Measurements from ENCODE around the gene CNPY3. TPM values are rescaled to one million over a fixed set of nuclear protein-coding genes. Genes with fewer than 3 reads are reported as not detected.

The CNPY3 gene
- total RNA-seq: 58.5 and 60.9 TPM in 2 replicates

GRCh38 chr6:42928986-42929820 lies at the start of gene CNPY3:
Gene CNPY3, plus strand, starts transcription at chr6:42929480. Its CDS starts 91 bp downstream, at chr6:42929571.

DNA sequence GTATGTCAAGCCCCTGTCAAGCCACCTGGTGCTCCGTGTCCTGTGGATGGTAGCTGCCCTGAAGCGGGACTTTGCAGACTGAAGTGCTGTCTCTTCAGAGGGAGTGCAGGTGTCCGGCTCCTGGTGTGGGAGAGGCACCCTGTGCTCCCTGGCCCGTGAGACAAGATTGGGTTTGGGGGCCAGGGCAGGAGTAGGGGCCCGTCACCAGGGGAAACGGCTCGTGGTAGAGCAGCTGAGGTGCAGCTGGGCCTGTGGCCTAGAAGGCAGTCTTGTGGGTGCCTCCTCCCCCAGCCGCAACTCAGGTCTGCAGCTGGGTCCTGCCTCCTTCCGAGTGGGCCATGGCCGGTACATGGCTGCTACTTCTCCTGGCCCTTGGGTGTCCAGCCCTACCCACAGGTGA lies 13.5 kb upstream of the CNPY3 start, which contains the start of gene PTCRA:
Gene PTCRA, plus strand, starts transcription at position 322 of the 400 bp plus-strand sequence. Its CDS starts 17 bp downstream, at position 339.

DNA sequence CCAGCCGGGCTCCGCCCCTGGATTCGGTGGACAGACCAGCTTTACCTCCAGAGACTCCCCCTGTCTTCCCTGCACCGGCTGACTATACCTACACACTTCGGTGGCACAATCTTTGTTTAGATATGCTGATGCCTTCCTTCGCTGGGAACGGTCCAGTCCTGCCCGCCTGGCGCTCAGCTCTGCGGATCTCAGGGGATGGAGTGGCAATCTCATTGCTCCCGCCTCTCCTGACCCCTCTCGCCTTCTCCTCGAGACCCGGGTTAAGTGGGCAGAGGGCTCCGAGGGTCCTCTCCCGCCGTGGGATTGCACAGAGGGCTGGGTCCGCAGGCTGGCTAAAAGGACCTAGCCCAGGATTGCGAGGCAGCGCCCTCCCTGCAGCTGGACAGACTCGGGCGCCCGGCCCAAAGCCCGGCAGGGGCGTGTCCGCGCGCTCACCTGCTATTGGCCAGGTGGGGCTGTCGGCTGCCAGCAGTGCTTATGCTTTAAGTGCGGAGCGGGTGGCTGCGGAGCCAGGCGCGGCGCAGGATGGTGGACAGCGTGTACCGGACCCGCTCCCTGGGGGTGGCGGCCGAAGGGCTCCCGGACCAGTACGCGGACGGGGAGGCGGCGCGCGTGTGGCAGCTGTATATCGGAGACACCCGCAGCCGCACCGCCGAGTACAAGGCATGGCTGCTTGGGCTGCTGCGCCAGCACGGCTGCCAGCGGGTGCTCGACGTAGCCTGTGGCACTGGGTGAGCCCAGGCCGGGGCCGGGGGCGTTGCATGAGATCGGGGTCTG lies 31.2 kb downstream of the CNPY3 start, which contains the start of gene GNMT:
Gene GNMT, plus strand, starts transcription at position 512 of the 777 bp plus-strand sequence. Its CDS starts 14 bp downstream, at position 526.

GRCh38 chr6:42978839-42979522 lies 49.7 kb downstream of the CNPY3 start, which contains the start of gene PEX6:
Gene PEX6, minus strand, starts transcription at chr6:42979181. Its CDS starts 31 bp downstream, at chr6:42979150.

DNA sequence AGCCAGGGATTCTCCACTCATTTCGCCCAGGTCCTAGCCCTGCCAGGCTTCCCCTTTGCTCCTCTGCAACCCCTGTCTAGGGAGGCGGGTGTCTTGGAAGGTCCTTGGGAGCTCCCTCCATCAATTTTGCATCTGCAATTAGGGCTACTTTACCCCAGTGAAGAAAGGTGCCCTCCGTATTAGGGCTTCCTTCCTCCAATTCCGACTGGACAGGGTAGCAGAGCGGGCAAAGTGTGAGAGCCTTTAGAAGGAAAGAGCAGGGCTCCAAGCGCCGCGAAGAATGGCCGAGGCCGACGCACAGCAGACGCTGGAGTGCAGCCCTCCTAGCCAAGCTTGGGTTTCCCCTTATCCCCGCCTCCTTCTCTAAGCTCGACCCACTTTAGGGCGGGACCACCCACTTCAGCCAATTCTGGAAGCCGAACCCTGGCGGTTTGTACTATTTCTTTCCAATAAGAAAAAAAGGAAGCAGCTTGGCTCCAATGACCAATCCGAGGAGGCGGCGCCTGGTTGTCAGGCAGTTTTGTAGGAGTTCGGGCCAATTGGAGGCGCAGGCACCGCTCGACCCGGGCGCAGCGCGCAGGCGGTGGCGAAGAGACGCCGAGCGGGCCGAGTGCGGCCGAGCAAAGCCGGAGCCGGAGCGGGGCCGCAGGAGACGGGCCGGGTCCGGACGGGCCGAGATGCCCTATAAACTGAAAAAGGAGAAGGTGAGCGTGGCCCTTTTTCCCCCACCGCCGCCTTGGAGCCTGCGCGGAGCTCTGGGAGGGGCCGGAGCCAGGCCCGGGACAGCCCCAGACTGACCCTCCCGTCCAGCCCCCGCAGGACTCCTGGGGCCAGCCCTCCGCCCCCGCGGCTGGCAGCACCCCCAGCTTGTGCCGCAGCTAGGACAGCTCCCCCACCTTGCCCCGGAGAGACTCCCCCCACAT lies 55.0 kb downstream of the CNPY3 start, which contains the start of gene PPP2R5D:
Gene PPP2R5D, plus strand, starts transcription at position 570 of the 923 bp plus-strand sequence. Its CDS starts 108 bp downstream, at position 678.

Other genes starting within 250 kb of the CNPY3 start
- 4.2 and 4.9 TPM in 2 replicates for gene PRPH2, start 206.9 kb upstream of the CNPY3 start, total RNA-seq
- gene TBCC, start 183.4 kb upstream of the CNPY3 start, total RNA-seq: 22.9 and 29.1 TPM in 2 replicates
- 3.9 and 5.1 TPM in 2 replicates for gene BICRAL, start 147.4 kb upstream of the CNPY3 start, total RNA-seq
- gene RPL7L1, start 49.9 kb upstream of the CNPY3 start, total RNA-seq: 107 and 128 TPM in 2 replicates
- not detected in 2 replicates for gene PTCRA, start 13.4 kb upstream of the CNPY3 start, total RNA-seq
- gene GNMT, start 31.3 kb downstream of the CNPY3 start, total RNA-seq: 0.30 TPM in 1 of 2 replicates, not detected in the other
- 38.0 and 65.6 TPM in 2 replicates for gene PEX6, start 49.7 kb downstream of the CNPY3 start, total RNA-seq
- gene PPP2R5D, start 55.1 kb downstream of the CNPY3 start, total RNA-seq: 19.6 and 33.6 TPM in 2 replicates
- 48.2 and 71.9 TPM in 2 replicates for gene MEA1, start 84.5 kb downstream of the CNPY3 start, total RNA-seq
- 46.9 and 69.5 TPM in 2 replicates for gene KLHDC3, start 84.8 kb downstream of the CNPY3 start, total RNA-seq
- 81.1 and 91.1 TPM in 2 replicates for gene RRP36, start 92.1 kb downstream of the CNPY3 start, total RNA-seq
- 68.3 and 89.7 TPM in 2 replicates for gene CUL7, start 124.4 kb downstream of the CNPY3 start, total RNA-seq
- 13.4 and 13.8 TPM in 2 replicates for gene MRPL2, start 130.0 kb downstream of the CNPY3 start, total RNA-seq
- 21.1 and 24.3 TPM in 2 replicates for gene KLC4, start 130.2 kb downstream of the CNPY3 start, total RNA-seq
- 257 and 544 TPM in 2 replicates for gene PTK7, start 146.8 kb downstream of the CNPY3 start, total RNA-seq
- 22.6 and 28.9 TPM in 2 replicates for gene SRF, start 241.8 kb downstream of the CNPY3 start, total RNA-seq